NCI-H345 treated with DMSO at 0.1 percent for 48 hours (cell line): ENCODE data around the gene CROCC2.

ENCODE experiments used
- DNase-seq: peaks from one replicate; lab custom pipeline; 2025; ENCODE audit not compliant: unreplicated experiment; lab: John Stamatoyannopoulos, UW

Gene CROCC2

DNA sequence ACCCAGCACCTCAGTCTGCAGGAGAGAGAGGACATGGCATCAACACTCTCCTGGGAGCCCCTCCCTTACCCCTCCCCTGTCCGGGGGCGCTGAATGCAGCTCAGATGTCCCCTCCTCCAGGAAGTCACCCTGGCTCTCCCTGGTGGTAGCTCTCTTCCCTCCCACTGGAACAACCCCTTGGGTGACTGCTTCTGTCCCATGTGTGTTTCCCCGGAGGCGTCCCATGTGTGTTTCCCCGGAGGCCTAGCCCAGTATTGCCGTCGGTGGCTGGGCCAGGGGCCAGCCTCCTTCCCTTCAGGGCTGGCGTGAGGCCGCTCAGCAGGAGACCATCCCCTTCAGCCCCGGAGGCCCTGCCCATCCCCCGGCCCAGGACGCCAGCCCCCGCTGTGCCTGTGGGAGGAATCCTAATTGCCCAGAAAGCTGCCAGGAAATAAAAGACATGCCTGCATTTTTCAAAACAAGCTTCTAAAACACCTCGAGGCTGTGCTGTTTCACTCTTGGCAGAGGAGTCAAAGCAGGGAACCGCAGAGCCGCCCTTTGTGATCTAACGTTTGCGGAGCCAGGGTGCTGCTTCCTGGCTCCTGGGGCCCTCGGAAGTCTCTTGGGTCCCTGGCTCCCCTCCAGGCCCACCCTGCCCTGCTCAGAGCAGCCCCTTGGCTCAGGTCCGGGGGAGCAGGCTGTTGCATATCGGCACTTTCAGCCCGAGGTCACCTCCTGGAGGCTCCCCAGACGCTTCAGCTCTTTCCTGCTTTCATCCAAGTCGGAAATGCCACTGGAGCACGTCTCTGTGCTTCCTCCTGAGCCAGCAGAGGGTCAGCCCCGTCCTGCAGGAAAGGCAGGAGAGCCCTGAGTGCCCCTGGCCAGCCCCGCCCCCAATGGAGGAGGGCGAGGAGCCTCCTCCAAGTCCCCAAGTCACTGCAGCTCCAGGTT, 103.7 kb downstream of the CROCC2 start:
- no peak for DNase-seq

- DNase-seq: no peak
Measured at GRCh38 chr2:241010531-241011295, 104.6 kb downstream of the CROCC2 start.

GRCh38 chr2:241011296-241011600, 105.1 kb downstream of the CROCC2 start:
- no peak for DNase-seq

GRCh38 chr2:241011751-241012510, 105.8 kb downstream of the CROCC2 start:
- DNase-seq: no peak

DNA sequence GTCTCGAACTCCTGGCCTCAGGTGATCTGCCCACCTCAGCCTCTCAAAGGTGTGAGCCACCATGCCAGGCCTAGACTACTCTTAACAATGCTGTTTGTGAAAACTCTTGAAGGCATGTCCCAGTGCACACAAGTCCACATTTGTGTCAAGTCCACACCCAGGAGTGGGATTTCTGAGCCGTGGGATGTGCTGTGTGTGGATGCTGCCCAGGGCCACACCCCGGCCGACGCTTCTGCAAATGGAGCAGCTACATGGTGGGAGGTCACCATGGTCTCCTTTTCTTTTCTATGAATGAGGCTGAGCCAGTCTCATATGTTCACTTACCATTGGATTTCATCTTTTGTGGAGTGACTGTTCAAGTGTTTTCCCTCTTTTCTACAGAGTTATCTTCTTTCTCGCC, 108.1 kb downstream of the CROCC2 start:
- DNase-seq: no peak

GRCh38 chr2:241014764-241015163, 108.6 kb downstream of the CROCC2 start:
- DNase-seq: no peak

DNA sequence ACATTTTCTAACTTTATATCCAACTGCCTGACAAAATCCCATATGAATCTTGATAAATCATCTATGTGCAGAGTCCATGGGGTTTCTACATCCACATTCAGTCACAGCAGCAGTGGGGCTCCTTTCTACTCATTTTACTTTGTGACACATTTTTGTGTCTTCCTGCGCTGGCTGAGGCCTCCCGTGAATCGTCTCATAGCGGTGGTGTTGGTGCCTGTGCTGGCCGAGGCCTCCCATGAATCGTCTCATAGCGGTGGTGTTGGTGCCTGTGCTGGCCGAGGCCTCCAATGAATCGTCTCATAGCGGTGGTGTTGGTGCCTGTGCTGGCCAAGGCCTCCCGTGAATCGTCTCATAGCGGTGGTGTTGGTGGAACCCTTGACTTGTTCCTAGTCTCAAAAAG, 109.3 kb downstream of the CROCC2 start:
- DNase-seq: no peak

DNA sequence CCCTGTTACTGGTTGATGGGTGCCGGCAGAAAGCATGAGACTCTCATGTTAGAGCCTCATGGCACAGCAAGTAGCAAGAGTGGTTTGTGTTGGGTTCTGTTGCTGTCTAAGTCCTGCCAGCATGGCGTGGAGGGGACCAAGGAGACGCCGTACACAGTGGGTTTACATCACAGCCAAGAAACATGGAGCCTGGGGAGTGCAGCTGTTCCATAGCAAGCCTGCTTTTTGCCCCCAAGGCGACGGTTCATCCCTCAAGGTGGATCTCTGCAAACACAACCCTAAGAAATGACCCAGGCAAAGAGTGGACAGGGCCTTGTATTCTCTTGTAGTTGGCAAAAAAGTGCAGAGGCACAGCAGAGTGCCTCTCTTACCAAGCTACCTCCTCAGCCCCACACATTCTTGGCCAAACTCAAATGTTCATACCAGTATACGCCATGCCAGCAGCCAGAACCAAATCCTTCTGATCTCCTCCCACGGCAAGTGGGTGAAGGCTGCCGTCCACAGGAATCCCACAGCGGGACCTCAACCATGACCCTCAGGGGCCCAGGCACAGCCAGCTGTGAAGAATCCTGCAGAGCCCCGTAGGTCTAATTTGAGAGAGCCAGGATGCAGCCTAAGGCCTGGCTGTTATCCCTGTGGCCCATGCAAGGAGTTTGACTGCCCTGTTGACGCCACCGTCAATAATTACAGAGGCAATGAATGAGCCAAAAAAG, 111.2 kb downstream of the CROCC2 start:
- DNase-seq: no peak

GRCh38 chr2:241018051-241018891, 112.1 kb downstream of the CROCC2 start:
- no peak for DNase-seq

- no peak for DNase-seq
Measured at GRCh38 chr2:241019441-241020139, 113.5 kb downstream of the CROCC2 start.

DNA sequence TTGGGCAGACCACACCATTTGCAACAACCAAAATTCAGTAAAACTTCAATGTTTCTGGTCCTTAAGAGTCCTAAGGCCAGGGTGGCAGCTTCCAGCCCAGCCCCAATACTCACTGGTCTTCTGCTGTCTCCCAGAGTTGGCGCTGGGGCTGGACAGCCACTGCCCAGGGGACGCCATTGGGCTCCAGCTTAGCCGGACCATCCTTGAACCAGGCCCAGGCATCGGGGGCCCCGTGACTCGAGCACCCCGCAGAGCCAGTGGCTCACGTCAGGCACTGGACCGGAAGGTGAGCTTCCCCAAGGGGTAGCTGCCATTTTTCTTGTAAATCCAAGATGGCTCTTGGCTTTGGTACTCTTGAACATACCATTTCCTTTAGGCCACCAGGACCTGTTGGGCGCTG, 114.1 kb downstream of the CROCC2 start:
- no peak for DNase-seq

DNA sequence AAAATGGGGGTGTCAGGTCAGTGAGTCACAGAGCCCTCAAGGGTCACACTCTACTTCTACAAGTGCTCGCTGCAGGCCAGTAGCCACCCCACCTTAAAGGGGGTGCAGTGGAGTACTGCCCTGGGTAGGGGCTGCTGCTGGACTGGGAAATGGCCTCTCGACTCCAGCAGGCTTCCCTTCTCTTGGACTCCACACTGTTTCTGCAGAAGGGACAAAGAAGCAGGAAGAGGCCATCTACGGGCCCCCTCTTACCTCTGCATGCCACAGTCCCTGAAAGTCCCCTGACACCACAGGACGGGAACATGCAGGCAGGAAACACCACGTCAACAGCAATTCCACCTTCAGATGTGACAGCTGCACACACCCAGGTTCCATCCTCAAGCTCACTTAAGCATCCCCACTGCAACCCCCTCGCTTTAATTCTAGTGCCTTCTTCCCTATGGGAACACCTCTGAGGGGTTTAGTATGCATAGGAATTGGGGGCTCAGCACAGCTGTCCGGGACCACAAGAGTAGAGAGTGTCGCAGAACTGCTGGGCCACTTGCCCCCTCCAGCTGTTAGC, 114.6 kb downstream of the CROCC2 start:
- no peak for DNase-seq

GRCh38 chr2:241025639-241026038, 119.5 kb downstream of the CROCC2 start:
- DNase-seq: no peak

GRCh38 chr2:241029599-241030332, 123.6 kb downstream of the CROCC2 start:
- DNase-seq: no peak

DNA sequence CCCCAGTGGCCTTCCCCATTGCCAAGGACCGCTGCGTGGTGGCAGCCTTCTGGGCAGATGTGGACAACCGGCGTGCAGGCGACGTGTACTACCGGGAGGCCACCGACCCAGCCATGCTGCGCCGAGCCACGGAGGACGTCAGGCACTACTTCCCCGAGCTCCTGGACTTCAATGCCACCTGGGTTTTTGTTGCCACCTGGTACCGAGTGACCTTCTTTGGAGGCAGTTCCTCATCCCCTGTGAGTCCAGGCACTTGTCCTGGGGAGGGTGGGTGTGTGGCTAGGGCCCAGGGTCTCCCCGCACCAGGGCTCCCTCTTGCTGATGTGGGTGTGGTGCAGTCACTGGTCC, 124.2 kb downstream of the CROCC2 start:
- no peak for DNase-seq

- DNase-seq: no peak
Measured at GRCh38 chr2:241030883-241031282, 124.7 kb downstream of the CROCC2 start.

GRCh38 chr2:241031436-241032165, 125.5 kb downstream of the CROCC2 start:
- no peak for DNase-seq
